OCI-LY1 (cell line): ENCODE measurements around the gene ILF2.

Experiments used
- H2AFZ ChIP-seq: fragments of 200-600 bp; sonication (generic), shearing (Covaris generic); 2 replicates; pipeline ENCODE4 v1.6.0; 2014; ENCODE audit warnings: antibody characterized with exemption, mild to moderate bottlenecking, low read length
- H3F3A ChIP-seq: fragments of 200-600 bp; sonication (generic), shearing (Covaris generic); 2 replicates; pipeline ENCODE4 v1.6.0; 2014; ENCODE audit warnings: mild to moderate bottlenecking, antibody characterized with exemption, low read length, moderate library complexity; ENCODE audit not compliant: insufficient read depth
- H3K27ac ChIP-seq: fragments of 200-600 bp; sonication (generic); 2 replicates; pipeline ENCODE4 v1.5.1; 2014; ENCODE audit warnings: low read length, mixed run types, mild to moderate bottlenecking, low read depth; ENCODE audit not compliant: poor library complexity, severe bottlenecking
- H3K27me3 ChIP-seq: fragments of 200-600 bp; sonication (generic); 2 replicates; pipeline ENCODE4 v1.6.0; 2014; ENCODE audit warnings: antibody characterized with exemption, mild to moderate bottlenecking, low read length, moderate library complexity; ENCODE audit not compliant: insufficient read depth
- H3K36me3 ChIP-seq: fragments of 200-600 bp; sonication (generic); 2 replicates; pipeline ENCODE4 v1.6.1; 2014; ENCODE audit warnings: mild to moderate bottlenecking, antibody characterized with exemption, low read length, moderate library complexity, mixed read lengths; ENCODE audit not compliant: insufficient read depth
- H3K4me1 ChIP-seq: fragments of 200-600 bp; sonication (generic); 2 replicates; pipeline ENCODE4 v1.5.1; 2014; ENCODE audit warnings: mild to moderate bottlenecking, low read length, moderate library complexity; ENCODE audit not compliant: insufficient read depth, severe bottlenecking
- H3K4me2 ChIP-seq: fragments of 200-600 bp; sonication (generic), shearing (Covaris generic); 2 replicates; pipeline ENCODE4 v1.6.1; 2014; ENCODE audit warnings: low read length
- H3K4me3 ChIP-seq: fragments of 200-600 bp; sonication (generic); 2 replicates; pipeline ENCODE4 v1.5.1; 2014; ENCODE audit warnings: low read length, low read depth, mild to moderate bottlenecking, mixed read lengths; ENCODE audit not compliant: poor library complexity, severe bottlenecking
- H3K79me2 ChIP-seq: fragments of 200-600 bp; shearing (Covaris generic); 2 replicates; pipeline ENCODE4 v1.6.1; 2016; ENCODE audit warnings: mixed run types, low read length, mixed read lengths; ENCODE audit not compliant: insufficient read depth
- H3K9ac ChIP-seq: fragments of 200-600 bp; sonication (generic), shearing (Covaris generic); 2 replicates; pipeline ENCODE4 v1.6.1; 2014; ENCODE audit warnings: mild to moderate bottlenecking, low read length, mixed read lengths
- H3K9me2 ChIP-seq: fragments of 200-600 bp; sonication (generic), shearing (Covaris generic); 2 replicates; pipeline ENCODE4 v1.6.1; 2014; ENCODE audit warnings: low read depth, mild to moderate bottlenecking, low read length, mixed read lengths
- H3K9me3 ChIP-seq: fragments of 200-600 bp; shearing (Covaris generic); 2 replicates; pipeline ENCODE4 v1.6.1; 2014; ENCODE audit warnings: low read length, mixed read lengths
- H4K20me1 ChIP-seq: fragments of 200-600 bp; sonication (generic), shearing (Covaris generic); 2 replicates; pipeline ENCODE4 v1.6.0; 2016; ENCODE audit warnings: mild to moderate bottlenecking, low read length; ENCODE audit not compliant: insufficient read depth
- EZH2 ChIP-seq: fragments of 200-600 bp; sonication (generic), shearing (Covaris generic); IDR thresholded peaks from 2 replicates; pipeline ENCODE4 v1.8.0; 2017; ENCODE audit warnings: borderline replicate concordance, mixed run types, mild to moderate bottlenecking, antibody characterized with exemption, low read length, moderate library complexity, mixed read lengths
- TF ChIP-seq, protein P1 (sequence below): fragments of 200-600 bp; sonication (generic), shearing (Covaris generic); IDR thresholded peaks from 2 replicates; pipeline ENCODE4 v1.5.1; 2017; ENCODE audit warnings: mild to moderate bottlenecking, antibody characterized with exemption, low read length, moderate library complexity, mixed read lengths

The ILF2 gene

GRCh38 chr1:153679337-153680119, 8.7 kb upstream of the ILF2 start:
- H3K9me2 ChIP-seq: no peaks in the 10 kb centered on the region
- H3F3A ChIP-seq: no peaks in the 10 kb centered on the region
- no peaks in the 10 kb centered on the region for H3K4me1 ChIP-seq
- TF ChIP-seq, protein P1, sequence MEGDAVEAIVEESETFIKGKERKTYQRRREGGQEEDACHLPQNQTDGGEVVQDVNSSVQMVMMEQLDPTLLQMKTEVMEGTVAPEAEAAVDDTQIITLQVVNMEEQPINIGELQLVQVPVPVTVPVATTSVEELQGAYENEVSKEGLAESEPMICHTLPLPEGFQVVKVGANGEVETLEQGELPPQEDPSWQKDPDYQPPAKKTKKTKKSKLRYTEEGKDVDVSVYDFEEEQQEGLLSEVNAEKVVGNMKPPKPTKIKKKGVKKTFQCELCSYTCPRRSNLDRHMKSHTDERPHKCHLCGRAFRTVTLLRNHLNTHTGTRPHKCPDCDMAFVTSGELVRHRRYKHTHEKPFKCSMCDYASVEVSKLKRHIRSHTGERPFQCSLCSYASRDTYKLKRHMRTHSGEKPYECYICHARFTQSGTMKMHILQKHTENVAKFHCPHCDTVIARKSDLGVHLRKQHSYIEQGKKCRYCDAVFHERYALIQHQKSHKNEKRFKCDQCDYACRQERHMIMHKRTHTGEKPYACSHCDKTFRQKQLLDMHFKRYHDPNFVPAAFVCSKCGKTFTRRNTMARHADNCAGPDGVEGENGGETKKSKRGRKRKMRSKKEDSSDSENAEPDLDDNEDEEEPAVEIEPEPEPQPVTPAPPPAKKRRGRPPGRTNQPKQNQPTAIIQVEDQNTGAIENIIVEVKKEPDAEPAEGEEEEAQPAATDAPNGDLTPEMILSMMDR: no peak; the same call in 1 of the 2 replicates
- no peak for TF ChIP-seq EZH2
- no peak overlapping the region for H2AFZ ChIP-seq
- no peaks in the 10 kb centered on the region for H3K9me3 ChIP-seq
- H3K4me3 ChIP-seq: no peak overlapping the region
- H3K27me3 ChIP-seq: no peaks in the 10 kb centered on the region; the same call in 1 of the 2 replicates
- no peak overlapping the region for H3K9ac ChIP-seq
- no peaks in the 10 kb centered on the region for H3K36me3 ChIP-seq
- no peaks in the 10 kb centered on the region for H4K20me1 ChIP-seq
- no peak overlapping the region for H3K27ac ChIP-seq
- no peak overlapping the region; the same call in 1 of the 2 replicates for H3K4me2 ChIP-seq
- no peaks in the 10 kb centered on the region for H3K79me2 ChIP-seq

DNA sequence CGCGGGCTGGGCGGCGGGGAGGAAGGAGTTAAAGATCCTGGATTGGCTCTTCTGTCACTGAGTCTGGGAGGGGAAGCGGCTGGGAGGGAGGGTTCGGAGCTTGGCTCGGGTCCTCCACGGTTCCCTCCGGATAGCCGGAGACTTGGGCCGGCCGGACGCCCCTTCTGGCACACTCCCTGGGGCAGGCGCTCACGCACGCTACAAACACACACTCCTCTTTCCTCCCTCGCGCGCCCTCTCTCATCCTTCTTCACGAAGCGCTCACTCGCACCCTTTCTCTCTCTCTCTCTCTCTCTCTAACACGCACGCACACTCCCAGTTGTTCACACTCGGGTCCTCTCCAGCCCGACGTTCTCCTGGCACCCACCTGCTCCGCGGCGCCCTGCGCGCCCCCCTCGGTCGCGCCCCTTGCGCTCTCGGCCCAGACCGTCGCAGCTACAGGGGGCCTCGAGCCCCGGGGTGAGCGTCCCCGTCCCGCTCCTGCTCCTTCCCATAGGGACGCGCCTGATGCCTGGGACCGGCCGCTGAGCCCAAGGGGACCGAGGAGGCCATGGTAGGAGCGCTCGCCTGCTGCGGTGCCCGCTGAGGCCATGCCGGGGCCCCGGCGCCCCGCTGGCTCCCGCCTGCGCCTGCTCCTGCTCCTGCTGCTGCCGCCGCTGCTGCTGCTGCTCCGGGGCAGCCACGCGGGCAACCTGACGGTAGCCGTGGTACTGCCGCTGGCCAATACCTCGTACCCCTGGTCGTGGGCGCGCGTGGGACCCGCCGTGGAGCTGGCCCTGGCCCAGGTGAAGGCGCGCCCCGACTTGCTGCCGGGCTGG, 7.9 kb upstream of the ILF2 start, which contains the start of gene NPR1:
Gene NPR1, plus strand, starts transcription at position 170 of the 818 bp plus-strand sequence. Its CDS starts 421 bp downstream, at position 591.
- Histone ChIP-seq H3K79me2 (no peaks in the 10 kb centered on the region), H3K4me3 (no peak within 1 kb of the TSS), H3F3A (no peaks in the 10 kb centered on the region), H4K20me1 (no peaks in the 10 kb centered on the region), H3K9me3 (no peaks in the 10 kb centered on the region), H3K36me3 (no peaks in the 10 kb centered on the region), H3K9ac (no peak within 1 kb of the TSS), H3K4me2 (no peak within 1 kb of the TSS; the same call in 1 of the 2 replicates), H3K27me3 (no peaks in the 10 kb centered on the region; the same call in 1 of the 2 replicates), H3K27ac (no peak within 1 kb of the TSS), H2AFZ (no peak within 1 kb of the TSS), H3K4me1 (no peaks in the 10 kb centered on the region), H3K9me2 (no peaks in the 10 kb centered on the region)
- TF ChIP-seq EZH2: no peak
- TF ChIP-seq, protein P1: no peak

GRCh38 chr1:153677718-153678518, 7.1 kb upstream of the ILF2 start:
- no peaks in the 10 kb centered on the region for H3K9me2 ChIP-seq
- H3F3A ChIP-seq: no peaks in the 10 kb centered on the region
- no peaks in the 10 kb centered on the region for H3K36me3 ChIP-seq
- no peaks in the 10 kb centered on the region for H3K9me3 ChIP-seq
- H3K27ac ChIP-seq: no peak overlapping the region
- H3K4me2 ChIP-seq: no peak overlapping the region
- H3K4me1 ChIP-seq: no peaks in the 10 kb centered on the region
- no peak overlapping the region for H3K4me3 ChIP-seq
- no peak overlapping the region for H3K9ac ChIP-seq
- H2AFZ ChIP-seq: no peak overlapping the region
- no peaks in the 10 kb centered on the region for H3K79me2 ChIP-seq
- no peaks in the 10 kb centered on the region; the same call in 1 of the 2 replicates for H3K27me3 ChIP-seq
- H4K20me1 ChIP-seq: no peaks in the 10 kb centered on the region
- TF ChIP-seq, protein P1: peak; percentile 95
- no peak for TF ChIP-seq EZH2
